Psoas muscle (tissue), 8 donors: ENCODE data around the gene YBEY. TPM values are rescaled to one million over a fixed set of nuclear protein-coding genes. Genes with fewer than 3 reads are reported as not detected.

Experiments
- ATAC-seq, 4 donors: fragments of 200-7000 bp; cut with Tn5 transposase; one replicate each; pipeline ENCODE4 v1.9.1; 2020; ENCODE audit warnings: moderate library complexity in 3 of 4, mild to moderate bottlenecking in 2 of 4
- DNase-seq, 2 donors: peaks; one replicate each; pipeline ENCODE4 v3.0.0-alpha.2; 2020
- H3K27ac ChIP-seq: fragments of 200-600 bp; one replicate; pipeline ENCODE4 v1.8.0; 2022
- H3K27me3 ChIP-seq, 3 donors: fragments of 200-600 bp in 1 of 3; one replicate each; pipeline versions ENCODE4 v1.6.1 to v1.8.0; 2013 to 2022; ENCODE audit warnings: low read length in 2 of 3, mild to moderate bottlenecking in 2 of 3, moderate library complexity in 1 of 3; ENCODE audit not compliant: insufficient read depth in 3 of 3
- H3K36me3 ChIP-seq, 2 donors: fragments of 200-600 bp in 1 of 2; one replicate each; pipeline versions ENCODE4 v1.6.1 to v1.8.0; 2013 to 2022; ENCODE audit warnings: low read depth in 1 of 2, mild to moderate bottlenecking in 1 of 2, moderate library complexity in 1 of 2; ENCODE audit not compliant: insufficient read depth in 1 of 2
- H3K4me1 ChIP-seq: fragments of 200-600 bp; one replicate; pipeline ENCODE4 v1.8.0; 2022
- H3K4me3 ChIP-seq: fragments of 200-600 bp; one replicate; pipeline ENCODE4 v1.8.0; 2022; ENCODE audit warnings: mild to moderate bottlenecking
- H3K9me3 ChIP-seq: fragments of 200-600 bp; one replicate; pipeline ENCODE4 v1.8.0; 2022
- CTCF ChIP-seq: fragments of 200-600 bp; IDR thresholded peaks from one replicate; pipeline ENCODE4 v1.8.0; 2022; ENCODE audit warnings: antibody characterized with exemption
- WGBS, 3 donors: extraction: QIAGEN DNeasy Blood & Tissue Kit; methylation state at CpG; one replicate each; pipeline versions ENCODE4 v1.1.6 to v1.1.7; 2013; 5-methylcytosine and 5-hydroxymethylcytosine counted together
- intact Hi-C, 2 donors: fragments of 100-400 bp; cut with DNase I; formaldehyde crosslinking; loops; one replicate each; pipeline versions ENCODE4 v1.11.0 to v1.14.2; 2022
- polyA plus RNA-seq, 3 donors: library from polyadenylated mRNA; stranded (reverse); fragments of 200-250 nt; gene quantifications; one replicate each; pipeline ENCODE4 v1.2.3, GENCODE V29; 2013
- total RNA-seq, 4 donors: library from RNA; stranded (reverse); fragmentation: NEBNext Ultra II Directional in 2 of 4; extraction: Animal tissue kit (Norgen Biotek cat#: 25700) in 2 of 4; gene quantifications; one replicate each; pipeline versions ENCODE4 v1.2.1 to v1.2.4, GENCODE V29; 2021 to 2023
- donor health status: healthy with polysubstance abuse.
- donor health status: DM: no; HTN: no; CAD: no; lungs with moderate emphysema.
- donor health status: Bipolar disorder and iron deficiency.
- donor health status: healthy.
- donor health status: DM: yes; HTN: yes; CAD: no.
- donor health status: DM: no; HTN: no; CAD: no.
- donor health status: DM: no; HTN: no; CAD: no.
- donor health status: DM: yes; HTN: yes; CAD: no.

YBEY gene
- total and polyA plus RNA-seq, 7 donors = 4.7 to 18.2 (median 11.0) TPM

GRCh38 chr21:46291561-46291960 is 5.4 kb downstream of the YBEY start:
- Histone ChIP-seq H3K27me3 (peaks cover 0 to 6% (median 0%) of the 10 kb centered on the region in 3 donors), H3K4me3 (no peak overlapping the region), H3K27ac (no peak overlapping the region), H3K36me3 (peaks cover 0 to 31% of the 10 kb centered on the region in 2 donors), H3K4me1 (peaks cover 13% of the 10 kb centered on the region), H3K9me3 (no peaks in the 10 kb centered on the region)
- DNase-seq (no peak), ATAC-seq (no peak)
- WGBS, 3 donors = 98 to 100% (median 99%) methylated on average over 2 of the region's 2 CpGs
- TF ChIP-seq CTCF = no peak
- intact Hi-C loops = no loop called here

GRCh38 chr21:46294647-46295176 is 8.6 kb downstream of the YBEY start:
- Histone ChIP-seq H3K27me3 (peaks cover 0 to 19% (median 2%) of the 10 kb centered on the region in 3 donors), H3K27ac (no peak overlapping the region), H3K4me3 (no peak overlapping the region), H3K36me3 (peaks cover 0 to 14% of the 10 kb centered on the region in 2 donors), H3K9me3 (no peaks in the 10 kb centered on the region), H3K4me1 (peaks cover 15% of the 10 kb centered on the region)
- intact Hi-C loops = no loop called here
- no peak for TF ChIP-seq CTCF
- WGBS, 3 donors = 57 to 62% (median 61%) methylated on average over 10 of the region's 10 CpGs
- ATAC-seq (peak in 2 of 4 donors; percentile 4 to 19), DNase-seq (no peak)

- Histone ChIP-seq H3K36me3 (peaks cover 0 to 18% of the 10 kb centered on the region in 2 donors), H3K4me1 (peaks cover 15% of the 10 kb centered on the region), H3K9me3 (no peaks in the 10 kb centered on the region), H3K27ac (peak overlapping the region; percentile 70), H3K4me3 (no peak overlapping the region), H3K27me3 (peaks cover 0 to 21% (median 2%) of the 10 kb centered on the region in 3 donors)
- DNase-seq = peak; percentile 41 to 63
- ATAC-seq = peak in 3 of 4 donors; percentile 26 to 47 (median 26)
- intact Hi-C loops = no loop called here
- no peak for TF ChIP-seq CTCF
- WGBS, 3 donors = 29 to 40% (median 30%) methylated on average over 8 to 9 of the region's 9 CpGs
Measured at GRCh38 chr21:46295177-46295770, 9.1 kb downstream of the YBEY start.

GRCh38 chr21:46295996-46296752 is 10.0 kb downstream of the YBEY start:
- H3K4me1 ChIP-seq = peaks cover 15% of the 10 kb centered on the region
- ATAC-seq (peak; percentile 75 to 86 (median 86)), DNase-seq (peak; percentile 89 to 93)
- H3K36me3 ChIP-seq = peaks cover 0 to 20% of the 10 kb centered on the region in 2 donors
- WGBS, 3 donors = 29 to 56% (median 43%) methylated on average over 28 to 29 of the region's 29 CpGs
- peak overlapping the region; percentile 70 for H3K27ac ChIP-seq
- H3K9me3 ChIP-seq = no peaks in the 10 kb centered on the region
- H3K27me3 ChIP-seq = peaks cover 0 to 21% (median 2%) of the 10 kb centered on the region in 3 donors
- TF ChIP-seq CTCF = no peak
- intact Hi-C loops = no loop called here
- peak overlapping the region; percentile 28 for H3K4me3 ChIP-seq
